Stimulated activated CD4-positive, alpha-beta T cell treated with anti-CD3 and anti-CD28 coated beads, TNF-alpha, amount 100 ng/mL, for 24 hours (primary cell): ENCODE data around the gene ITIH1.

Source experiments
- DNase-seq, 3 experiments: peaks; one replicate each; pipeline ENCODE4 v3.0.0-alpha.2; 2020; ENCODE audit warnings: low read depth in 3 of 3

The ITIH1 gene

DNA sequence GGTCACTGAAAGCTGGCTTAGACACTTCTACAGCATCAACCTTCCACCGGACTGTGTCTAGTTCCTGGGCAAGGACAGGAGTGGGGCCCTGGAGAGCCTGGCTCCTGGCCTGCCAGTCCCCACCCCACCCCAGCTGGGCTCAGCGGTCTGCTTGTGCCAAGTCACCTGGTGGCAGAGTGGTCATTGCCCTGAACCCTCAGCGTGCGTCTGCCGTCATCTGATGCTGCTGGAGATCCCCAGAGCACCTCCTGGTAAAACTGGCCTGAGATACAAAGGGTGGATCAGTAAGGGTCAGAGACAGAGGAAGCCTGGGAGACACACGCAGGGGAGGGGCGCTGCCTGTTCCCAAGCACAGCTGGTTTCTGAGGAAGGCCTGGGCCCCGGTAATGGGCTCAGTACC lies 36.4 kb downstream of the ITIH1 start:
- no peak for DNase-seq

DNA sequence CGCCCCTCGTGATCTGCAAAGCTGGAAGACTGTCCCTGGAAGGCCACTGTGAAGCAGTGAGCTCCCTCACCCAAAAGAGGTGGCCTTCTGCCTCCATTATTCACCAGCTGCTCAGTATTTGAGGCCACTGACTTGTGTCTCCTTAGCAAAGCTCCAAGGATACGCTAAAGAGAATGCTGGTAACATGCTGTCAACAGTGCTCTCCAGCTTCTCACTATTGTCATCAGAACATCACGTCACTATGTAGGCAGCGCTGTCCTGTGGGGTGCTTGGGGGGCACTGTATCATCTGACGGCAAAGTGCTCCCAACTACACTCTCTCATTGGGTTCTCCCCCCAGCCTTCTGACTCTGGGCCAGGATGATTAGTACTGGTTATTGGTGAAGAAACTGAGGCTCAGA lies 38.8 kb downstream of the ITIH1 start:
- no peak for DNase-seq

GRCh38 chr3:52816654-52817053 lies 39.3 kb downstream of the ITIH1 start:
- DNase-seq: no peak

GRCh38 chr3:52817221-52817620 lies 39.8 kb downstream of the ITIH1 start:
- DNase-seq: no peak

DNA sequence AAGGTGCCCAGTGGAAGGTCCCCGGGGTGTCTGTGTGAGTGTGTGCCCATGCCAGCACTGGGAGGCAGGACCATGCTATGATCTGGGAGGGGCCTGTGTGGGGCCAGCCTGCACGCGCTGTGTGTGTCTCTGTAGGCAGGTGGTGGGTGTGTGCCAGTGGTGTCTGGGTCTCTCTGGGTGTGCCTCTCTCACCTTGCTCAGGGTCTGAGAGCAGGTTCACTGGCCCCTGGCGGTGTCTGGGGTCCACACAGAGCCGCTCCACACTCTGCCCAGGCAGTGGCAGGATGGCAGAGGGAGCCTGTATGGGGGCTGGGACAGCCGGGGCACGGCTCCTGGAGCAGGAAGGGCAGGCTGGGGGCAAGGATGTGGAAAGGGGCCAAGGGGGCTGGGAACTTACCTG lies 40.5 kb downstream of the ITIH1 start:
- DNase-seq: no peak

- DNase-seq: no peak
Measured at GRCh38 chr3:52819936-52820335, 42.5 kb downstream of the ITIH1 start.

DNA sequence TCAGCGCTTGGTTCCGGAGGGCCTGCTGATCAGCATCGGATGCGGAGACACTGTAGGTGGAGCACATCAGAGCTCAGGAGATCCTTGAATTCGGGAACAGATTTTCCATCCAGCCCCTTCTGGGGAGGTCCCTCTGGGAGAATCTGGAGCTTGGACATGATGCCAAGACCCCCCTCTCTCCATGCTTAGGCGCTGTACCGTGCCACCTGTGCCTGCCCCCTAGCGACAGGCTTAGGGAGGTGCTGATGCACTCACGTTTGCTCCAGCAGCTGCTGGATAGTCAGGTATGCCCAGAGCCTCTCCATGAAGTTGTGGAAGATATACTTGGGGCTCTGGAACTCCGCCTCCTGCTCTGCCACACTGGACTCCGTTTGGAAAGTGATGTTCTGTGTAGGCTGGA lies 43.3 kb downstream of the ITIH1 start:
- peak in 1 of 3 experiments; percentile 12 for DNase-seq

DNA sequence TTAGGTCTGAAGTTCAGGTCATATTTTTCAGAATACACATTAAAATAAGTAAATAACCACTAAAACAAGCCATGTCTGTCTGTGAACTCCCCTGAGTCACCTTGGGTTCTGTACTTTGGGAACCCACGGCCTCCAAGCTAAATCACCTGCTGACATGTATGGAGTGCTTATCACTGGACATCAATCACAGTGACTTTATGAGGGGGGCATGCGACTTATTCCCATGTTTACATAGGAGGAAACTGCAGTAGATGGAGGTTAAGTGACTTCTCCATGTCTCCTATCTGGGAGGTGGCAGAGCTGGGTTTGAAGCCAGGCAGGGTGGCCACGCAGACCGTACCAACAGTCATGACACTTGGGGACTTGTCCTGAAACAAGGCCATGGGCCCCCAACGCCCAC lies 45.0 kb downstream of the ITIH1 start:
- no peak for DNase-seq

GRCh38 chr3:52824037-52824436 lies 46.6 kb downstream of the ITIH1 start:
- no peak for DNase-seq

DNA sequence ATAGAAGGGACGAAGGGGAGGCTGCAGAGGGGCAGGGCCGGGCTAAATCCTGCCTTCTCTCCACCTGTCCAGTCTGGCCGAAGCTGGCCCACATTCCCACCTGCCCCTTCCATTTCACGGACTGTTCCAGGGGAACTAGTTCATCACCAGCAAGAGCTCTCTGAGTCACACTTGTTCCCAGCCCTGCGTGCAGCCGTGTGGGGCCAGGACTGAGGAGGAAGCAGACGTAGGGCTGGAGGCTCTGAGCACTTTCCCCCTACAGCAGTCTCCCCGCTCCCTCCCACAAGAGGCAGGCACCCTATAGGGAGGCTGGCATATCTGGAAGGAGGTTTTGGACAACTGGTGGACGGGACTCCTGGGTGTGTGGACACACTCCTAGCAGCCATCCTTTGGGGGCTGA lies 50.0 kb downstream of the ITIH1 start:
- no peak for DNase-seq

DNA sequence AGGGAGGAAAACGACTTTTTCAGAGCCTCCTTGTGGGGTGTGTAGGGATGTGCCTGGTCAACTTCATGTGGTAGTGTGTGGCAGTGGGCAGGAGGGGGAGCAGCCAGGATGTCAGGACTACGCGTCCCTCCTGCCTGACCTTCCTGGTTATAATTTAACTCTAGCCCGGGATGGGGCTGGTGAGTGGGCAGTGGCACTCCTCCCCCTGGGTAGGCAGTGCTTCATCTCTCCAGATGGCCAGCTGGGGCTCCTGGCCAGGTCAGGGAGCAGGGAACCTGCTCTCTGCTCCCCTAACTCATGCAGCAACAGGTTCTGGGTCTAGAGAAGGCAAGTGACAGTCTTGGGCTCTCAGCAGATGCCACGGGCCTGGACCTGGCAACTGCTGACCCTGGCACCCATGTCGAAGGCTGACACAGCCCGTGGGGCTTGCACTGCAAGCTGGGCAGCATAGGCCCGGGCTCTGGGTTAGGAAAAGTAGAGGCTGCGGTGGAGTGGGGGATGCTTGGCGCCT lies 50.5 kb downstream of the ITIH1 start:
- no peak for DNase-seq

GRCh38 chr3:52829482-52829881 lies 52.1 kb downstream of the ITIH1 start:
- DNase-seq: no peak

DNA sequence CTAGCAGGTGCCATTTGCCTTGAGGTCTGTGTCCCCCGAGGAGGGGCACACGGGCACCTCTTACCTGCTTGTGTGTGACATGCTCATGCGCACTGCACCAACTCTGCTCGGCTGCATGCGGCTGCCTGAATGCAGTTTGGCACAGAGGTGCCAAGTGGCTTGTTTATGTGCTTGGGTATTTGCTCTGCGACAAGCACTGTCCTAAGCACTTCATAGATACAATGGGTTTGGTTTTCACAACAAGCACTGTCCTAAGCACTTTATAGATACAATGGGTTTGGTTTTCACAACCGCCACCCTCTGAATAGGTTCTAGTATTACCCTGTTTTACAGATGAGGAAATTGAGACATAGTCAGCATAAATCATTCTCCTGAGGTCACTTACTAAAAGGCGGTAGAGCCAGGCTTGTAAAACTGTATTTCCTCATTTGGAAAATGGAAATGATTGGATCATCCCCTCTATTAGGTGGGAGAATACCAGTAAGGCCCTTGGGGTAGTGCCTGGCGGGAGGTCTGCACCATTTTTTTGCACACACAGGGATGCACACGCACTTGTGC lies 52.6 kb downstream of the ITIH1 start:
- DNase-seq: no peak

DNA sequence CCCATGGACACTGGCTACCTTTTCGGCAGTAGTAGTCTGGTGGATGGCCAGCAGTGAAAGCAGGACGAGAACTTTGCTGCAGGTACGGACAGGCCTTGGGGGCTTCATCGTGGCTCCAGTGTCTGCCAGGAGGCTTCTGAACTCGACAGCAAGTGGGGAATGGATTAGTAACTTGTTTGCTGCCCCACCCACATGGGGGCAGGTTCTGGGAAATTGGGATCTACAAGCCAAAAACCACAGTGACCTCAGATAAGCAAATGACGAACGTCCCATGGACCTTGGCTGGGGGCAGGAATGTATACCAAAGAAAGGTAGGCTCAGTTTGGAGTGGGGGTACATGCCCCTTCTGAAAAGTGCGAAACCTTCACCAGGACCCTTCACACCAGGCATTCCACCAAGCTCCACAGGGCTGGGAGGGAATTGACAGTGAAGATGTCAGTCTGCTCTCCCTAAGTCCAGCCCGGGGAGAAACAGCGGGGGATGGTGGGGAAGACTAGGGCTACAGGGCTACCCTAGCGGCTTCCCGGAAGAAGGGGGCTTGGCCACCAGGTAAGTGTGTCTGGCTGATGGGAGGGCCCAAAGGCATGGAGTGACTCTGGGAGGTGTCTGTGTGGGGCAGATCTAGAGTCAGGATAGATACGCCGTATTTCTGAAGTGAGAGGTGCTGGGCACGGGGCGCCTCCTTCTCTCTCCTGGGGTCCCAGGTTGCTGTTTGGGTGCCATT lies 53.3 kb downstream of the ITIH1 start, which contains the start of gene ITIH4:
Gene ITIH4, minus strand, starts transcription at position 138 of the 724 bp plus-strand sequence. Its CDS starts 30 bp downstream, at position 108.
- no peak for DNase-seq

DNA sequence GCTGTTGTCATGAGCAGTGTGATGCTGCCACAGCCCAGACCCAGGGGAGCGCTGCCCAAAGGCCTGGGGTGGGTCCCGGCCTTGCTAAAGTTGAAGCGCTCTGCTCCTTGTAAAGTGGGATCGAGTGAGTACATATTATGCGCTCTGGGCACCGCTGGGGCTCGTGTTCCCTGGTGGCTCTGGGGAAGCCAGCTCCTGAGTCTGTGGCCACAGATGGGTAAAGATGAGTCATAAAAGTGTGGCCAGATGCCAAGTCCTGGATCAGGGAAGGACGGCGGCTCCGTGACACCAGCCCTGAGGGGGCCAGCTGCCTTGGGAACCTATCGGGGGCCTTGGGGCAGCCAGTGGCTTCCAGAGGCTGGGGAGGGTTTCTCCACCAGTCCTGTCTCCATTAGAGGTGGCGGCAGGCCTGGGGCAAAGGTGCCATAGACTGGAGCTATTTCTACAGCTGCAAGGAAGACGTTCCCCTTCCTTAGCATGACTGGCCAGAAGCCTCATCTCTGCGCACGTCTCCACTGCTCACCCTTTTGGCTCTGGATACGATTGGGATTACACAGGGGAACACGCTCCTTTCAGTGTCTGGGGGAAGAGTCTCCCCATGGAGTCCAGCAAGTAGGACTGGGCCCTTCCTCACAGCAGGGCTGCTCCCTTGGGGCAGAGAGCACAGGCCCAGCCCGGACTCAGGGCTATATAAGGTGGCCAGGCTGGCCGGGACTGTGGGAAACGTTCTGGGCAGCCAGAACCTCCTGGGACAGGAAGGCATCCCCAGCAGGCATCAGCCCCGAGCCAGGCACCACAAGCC lies 54.3 kb downstream of the ITIH1 start:
- DNase-seq: no peak

GRCh38 chr3:52833202-52833601 lies 55.8 kb downstream of the ITIH1 start:
- no peak for DNase-seq

- no peak for DNase-seq
Measured at GRCh38 chr3:52834871-52835501, 57.6 kb downstream of the ITIH1 start, which contains the start of gene MUSTN1. Gene MUSTN1 (minus strand): TSS chr3:52835019. CDS start chr3:52834948, 71 bp downstream.

- no peak for DNase-seq
Measured at GRCh38 chr3:52835766-52836470, 58.5 kb downstream of the ITIH1 start.

DNA sequence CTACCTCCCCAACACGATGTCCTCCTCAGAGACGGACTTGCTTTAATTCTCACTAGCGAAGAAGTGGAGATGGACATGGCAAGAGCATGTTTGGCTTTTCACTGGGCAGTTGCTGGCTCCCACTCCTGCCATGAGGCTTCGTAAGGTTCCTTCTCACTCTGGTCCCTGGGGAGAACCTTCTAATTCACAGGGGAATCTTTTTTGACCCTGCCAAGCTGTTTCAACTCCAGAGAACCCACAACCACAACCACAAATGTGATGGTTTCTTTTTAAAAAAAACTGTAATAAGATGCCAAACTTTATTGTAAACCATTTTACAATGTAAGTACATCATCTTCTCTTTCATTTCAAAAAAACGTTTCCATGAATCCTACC lies 59.1 kb downstream of the ITIH1 start:
- DNase-seq: no peak

DNA sequence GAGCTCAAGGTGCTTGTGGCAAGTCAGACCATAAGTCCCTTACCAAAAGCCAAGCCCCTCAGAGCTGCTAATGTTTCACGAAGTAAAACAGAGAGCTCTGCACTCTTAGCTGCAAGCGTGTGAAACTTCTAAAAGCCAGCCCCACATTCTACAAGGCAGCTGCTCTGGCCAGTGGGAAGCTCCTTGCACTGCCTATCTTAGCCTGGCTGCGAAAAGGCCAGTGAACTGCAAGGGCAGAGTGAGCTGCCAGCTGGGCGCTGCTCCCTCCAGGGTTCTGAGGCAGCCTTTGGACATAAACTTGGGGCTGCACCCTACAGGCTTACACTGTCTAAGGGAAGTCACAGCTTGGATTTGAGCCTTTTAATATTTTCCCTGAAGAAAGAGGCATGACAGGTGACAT lies 59.6 kb downstream of the ITIH1 start:
- no peak for DNase-seq

- DNase-seq: no peak
Measured at GRCh38 chr3:52838561-52839267, 61.3 kb downstream of the ITIH1 start.
